ENCODE measurements around the gene IL11.
"Not testable (repeated sequence)": the region's sequence is repeated elsewhere in the genome, so short reads cannot be mapped to it uniquely, and the experiment has no call there.

The IL11 gene
- 0 to 0.40 reads per million in 2 donors for total RNA-seq

DNA sequence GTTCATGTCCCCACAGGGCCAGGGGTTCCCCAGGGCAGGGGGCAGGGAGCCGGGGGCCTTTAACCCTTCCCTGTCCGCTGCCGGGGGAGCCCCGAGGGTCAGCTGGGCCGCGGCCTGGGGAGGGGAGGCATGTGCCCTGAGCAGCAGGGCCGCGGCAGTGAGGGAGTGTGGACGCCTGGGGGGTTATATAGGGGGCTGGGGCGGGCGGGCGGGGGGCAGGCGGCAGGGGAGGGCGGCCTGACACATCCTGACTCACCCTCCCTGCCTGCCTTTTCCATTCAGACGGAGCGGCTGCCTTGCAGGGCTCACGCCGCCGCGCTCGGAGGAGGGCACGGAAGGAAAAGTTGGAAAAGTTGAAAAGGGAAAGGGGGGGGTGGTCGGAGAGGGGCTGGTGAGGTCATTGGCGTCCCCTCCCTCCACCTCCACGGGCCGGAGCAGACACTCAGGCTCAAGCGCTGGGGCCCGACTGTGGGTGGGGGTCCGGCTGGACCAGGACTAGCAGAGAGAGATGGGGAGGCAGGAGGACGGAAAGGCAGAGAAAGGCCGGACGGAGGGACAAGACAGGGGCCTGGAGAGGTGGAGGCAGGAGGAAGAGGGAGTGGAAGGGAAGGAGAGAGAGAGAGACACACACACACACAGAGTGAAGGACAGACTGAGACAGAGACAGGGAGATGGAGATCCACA, at the start of gene IL11:
Gene IL11 (minus strand): TSS at position 159 of the 684 bp plus-strand sequence. CDS start 153 bp downstream, at position 6.
- DNase-seq = no peak

- no peak for DNase-seq
Observed at GRCh38 chr19:55419624-55420236, 49.5 kb upstream of the IL11 start.

DNA sequence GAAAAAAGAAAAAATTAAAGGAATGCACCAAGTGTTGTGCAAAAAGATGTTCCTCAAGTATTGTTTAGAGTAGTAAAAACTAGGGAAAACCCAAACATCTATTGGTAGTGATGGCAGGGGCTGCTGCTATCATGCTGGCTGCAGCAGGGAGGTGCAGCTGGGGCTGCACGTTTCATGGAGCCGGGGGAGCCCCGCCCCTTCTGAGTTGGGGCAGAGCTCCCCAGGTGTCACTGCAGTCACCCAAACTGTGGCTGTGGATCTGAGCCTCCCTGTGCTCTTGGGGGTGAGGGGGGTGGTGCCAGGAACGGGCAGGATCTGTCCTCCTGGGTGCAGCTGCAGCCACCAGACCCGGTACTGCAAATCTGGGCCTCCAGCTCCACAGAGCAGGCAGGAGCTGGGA, 48.8 kb upstream of the IL11 start:
- DNase-seq = no peak

- peak in 4 of 5 experiments; percentile 24 to 64 (median 29) for DNase-seq
Observed at GRCh38 chr19:55418185-55418584, 47.9 kb upstream of the IL11 start.

- DNase-seq = no peak
Observed at GRCh38 chr19:55410168-55410567, 39.9 kb upstream of the IL11 start.

GRCh38 chr19:55409179-55409578, 38.9 kb upstream of the IL11 start:
- not testable (repeated sequence) for DNase-seq

DNA sequence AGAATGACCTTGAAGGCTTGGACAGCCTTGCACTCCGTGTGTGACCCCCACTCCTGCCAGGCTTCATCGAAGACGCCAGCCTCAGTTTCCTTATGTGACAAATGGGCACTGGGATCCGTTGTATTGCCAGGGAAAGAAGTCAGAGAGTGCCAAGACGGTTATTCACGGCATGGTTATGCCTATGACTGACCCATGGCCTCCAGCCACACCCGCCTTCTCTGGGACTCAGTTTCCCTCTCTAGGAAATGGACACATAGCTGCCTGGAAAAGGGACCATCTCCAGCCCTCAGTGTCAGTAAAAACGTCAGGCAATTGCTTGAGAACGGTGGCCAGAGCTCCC, 38.2 kb upstream of the IL11 start:
- DNase-seq = no peak

GRCh38 chr19:55407800-55408532, 37.7 kb upstream of the IL11 start:
- peak; percentile 91 to 100 (median 97) for DNase-seq

DNA sequence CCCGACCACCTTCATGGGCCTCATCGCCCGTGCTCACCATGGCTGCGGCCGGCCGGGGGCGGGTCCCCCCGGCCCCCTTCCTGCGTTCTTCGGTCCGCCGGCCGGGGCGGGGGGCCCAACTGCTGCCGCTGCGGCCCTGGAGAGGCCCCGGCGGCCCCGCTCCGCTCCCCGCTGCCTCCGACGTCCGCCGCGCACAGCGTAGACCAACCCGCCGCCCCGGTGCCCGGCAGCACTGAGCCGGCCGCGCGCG, 37.2 kb upstream of the IL11 start, which contains the start of gene UBE2S:
Gene UBE2S (minus strand): TSS at position 239 of the 250 bp plus-strand sequence. CDS start 199 bp downstream, at position 40.
- not testable (repeated sequence) for DNase-seq

DNA sequence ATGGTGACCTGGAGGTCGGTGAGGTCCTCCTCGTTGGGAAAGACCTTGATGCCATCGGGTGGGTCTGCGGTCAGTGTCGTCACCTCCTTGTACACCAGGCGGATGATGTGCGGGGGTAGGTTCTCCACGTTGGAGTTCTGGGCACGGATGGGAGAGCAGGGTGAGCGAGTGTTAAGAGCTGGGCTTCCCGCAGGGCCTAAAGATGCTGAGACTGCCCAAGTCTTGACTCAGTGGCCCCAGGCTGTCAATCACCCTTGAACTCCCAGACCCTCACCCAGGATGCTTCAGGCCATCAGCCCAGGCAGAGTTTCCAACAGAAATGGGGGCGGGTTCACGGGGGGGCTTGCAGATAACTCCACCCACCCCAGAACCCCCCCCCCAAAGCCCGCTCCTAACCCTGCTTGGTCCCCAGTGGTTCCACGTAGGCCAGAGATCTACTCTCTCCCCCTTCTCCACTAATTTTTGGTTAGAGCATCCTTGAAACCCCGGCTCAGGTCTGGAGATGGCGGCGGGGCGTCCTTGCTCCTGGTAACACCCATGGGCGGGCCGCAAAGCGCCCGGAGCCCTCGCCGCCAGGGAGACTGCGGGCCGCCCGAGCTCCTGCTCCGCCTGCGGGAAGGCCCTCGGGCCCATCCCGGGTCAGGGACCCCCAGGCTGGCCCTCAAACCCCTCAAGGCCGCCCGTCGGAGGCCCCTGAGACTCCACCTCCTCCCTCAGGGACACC, 36.7 kb upstream of the IL11 start:
- peak in 2 of 5 experiments; percentile 26 to 60 for DNase-seq

DNA sequence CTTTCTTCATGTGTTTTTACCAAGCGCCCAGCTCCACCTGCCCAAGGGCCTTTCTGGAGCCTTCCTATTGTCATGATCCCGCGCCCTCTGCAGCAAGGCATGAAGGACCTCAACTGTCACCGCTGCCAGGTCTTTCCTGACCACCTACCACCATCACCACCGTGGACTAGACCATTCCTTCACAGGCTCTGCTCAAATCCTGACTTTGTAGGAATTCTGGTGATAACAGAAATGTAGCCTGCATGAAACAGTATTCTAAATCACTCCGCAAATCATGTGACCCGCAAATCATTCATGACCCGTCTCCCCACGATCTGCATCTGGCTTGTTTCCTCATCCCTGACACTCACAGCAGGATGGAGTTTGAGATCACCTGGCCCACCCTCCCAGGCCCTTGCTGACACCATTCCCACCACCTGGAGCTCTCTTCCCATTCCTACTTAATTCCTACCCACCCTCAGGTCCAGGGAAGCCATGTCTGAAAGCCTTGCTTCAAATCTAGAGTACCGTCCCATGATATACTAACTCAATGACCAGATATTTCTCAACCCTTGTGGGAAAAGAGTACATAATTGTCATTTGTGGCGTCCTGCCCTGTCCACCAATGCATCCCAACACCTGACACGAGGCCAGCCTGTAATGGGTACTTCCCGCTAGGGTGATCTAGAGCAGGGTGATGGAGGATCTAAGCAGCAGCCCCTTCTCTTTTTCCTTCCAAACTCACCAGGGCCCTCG, 36.0 kb upstream of the IL11 start:
- DNase-seq = no peak

DNA sequence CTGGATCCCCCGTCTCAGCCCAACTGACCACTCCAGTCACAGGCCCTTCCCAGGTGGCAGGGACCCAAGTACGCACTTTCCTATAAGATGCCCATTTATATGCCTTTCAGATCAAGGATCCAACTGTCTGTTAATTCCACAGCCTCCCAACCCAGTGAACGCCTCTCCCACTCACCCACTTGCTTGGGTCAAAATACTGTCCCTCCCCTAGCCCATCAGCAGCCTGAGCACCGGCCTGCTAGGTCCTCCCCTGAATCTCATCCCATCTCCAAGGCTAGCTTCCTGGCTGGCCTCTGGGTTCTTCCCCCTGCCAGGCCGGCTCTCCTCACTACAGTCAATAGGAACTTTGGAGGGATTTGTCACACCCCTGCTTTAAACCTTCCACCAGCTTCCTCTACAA, 35.4 kb upstream of the IL11 start:
- DNase-seq = no peak

DNA sequence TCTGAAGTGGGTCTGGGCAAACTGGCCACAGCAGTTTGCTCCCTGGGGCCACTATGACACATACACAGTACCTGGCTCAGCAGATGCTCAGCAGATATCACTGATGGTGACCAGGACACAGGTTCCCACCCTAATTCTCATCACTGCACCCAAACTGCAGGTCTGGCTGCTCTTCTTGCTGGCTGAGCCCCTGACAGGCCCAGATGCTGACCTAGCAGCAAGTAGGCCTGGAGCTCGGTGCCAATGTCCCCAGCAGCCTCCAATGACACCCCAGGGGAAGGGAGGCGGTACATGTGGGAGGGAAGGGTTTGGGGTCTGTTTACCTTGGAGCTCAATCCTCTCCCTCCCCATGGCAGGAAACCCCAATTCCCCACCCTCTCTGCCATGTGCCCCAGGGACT, 32.2 kb upstream of the IL11 start:
- no peak for DNase-seq

GRCh38 chr19:55401390-55401789, 31.1 kb upstream of the IL11 start:
- DNase-seq = not testable (repeated sequence)

DNA sequence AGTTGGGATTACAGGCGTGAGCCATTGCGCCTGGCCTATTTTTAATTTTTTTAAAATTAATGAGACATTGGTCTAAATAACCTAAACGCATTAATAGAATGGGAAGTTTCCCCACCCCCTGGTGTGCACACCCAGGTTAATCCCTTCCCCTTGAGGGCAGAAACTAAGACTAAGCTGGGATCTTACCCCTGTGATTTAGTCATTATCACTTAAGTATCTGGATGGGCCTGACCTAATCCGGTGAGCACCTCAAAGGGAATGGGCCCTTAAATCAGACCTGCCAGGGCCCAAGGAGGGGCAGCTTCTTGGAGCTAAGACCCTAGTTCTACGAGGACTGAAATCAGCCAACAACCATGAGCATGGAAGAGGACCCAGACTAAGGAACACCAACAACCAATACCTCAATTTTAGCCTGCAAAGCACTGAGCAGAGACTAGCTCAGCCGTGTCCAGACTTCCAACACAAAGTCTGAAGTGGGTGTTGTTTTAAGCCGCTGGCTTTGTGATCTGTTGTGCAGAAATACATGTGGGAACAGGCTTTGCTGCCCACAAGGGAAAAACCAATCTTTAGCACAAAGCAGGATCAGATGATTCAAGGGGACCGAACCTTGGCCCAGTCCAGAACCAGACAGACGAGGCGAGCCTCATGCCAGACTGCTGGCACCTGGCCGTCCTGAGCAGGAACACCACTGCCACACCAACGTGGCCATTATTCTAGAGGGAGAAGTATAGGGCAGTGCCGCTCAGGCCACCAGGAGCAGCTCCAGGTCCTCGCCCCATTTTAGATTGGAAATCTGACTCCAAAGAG, 30.2 kb upstream of the IL11 start:
- no peak for DNase-seq

DNA sequence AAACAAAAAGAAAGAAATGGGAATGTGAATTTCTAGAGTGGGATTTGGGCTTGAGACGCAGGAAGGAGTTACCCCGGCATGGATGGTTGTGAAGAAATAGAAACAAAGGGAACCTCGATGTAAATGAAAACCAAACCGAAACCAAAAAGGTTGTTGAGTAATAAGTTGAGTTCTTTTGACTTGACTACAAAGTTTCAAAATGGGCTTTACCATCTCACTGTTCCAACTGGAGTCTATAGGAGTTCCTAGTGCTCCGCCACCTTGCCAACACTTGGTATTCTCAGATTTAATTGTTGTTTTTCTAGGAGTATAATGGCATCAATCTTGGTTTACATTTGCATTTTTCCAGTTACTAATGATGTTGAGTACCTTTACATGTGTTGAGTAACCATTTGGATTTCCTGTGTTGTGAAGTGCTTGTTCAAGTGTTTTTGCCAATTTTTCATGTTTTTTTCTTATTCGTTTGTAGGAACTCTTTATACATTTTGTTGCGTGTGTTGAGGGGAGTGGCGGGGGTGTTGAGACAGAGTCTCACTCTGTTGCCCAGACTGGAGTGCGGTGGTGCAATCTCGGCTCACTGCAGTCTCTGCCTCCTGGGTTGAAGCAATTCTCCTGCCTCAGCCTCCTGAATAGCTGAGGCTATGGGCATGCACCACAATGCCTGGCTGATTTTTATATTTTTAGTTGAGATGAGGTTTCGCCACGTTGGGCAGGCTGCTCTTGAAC, 28.1 kb upstream of the IL11 start:
- peak in 1 of 5 experiments; percentile 47 for DNase-seq

DNA sequence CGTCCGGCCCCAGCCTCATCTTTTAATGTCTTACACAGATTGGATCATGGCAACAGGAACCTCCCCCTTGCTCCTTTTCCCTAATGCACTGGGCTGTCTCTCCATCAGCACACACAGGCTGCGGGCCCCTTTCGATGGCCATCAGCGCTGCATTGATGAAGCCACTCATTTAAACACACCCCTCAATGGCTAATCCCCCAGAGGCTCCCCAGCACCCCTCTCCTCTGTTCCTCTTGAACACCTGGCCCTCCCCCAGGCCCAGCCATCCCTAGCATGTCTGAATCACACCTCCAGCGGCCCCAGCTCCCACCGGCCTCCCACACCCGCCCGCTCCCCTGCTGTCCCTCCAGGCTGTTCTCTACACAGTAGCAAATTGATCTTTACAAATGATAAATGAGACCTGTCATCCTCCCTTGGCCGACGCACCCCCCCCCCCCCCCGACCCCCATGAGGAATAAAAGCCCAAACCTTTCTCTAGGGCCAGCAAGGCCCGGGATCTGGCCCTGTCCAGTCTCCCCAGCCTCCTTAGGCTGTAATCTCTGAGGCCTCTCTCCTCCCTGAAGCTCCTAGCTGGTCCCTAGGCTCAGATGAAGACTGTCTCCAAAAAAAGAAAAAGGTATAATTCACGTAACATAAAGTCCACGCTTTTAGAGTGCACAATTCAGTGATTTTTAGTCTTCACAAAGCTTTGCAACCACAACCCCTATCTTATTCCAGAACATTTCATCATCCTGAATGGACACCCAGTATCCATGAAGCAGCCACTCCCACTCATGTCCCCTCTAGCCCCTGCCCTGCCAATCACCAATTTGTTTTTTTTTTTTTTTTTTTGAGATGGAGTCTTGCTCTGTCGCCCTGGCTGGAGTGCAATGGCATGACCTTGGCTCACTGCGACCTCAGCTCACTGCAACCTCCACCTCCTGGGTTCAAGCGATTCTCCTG, 22.8 kb upstream of the IL11 start:
- no peak for DNase-seq

DNA sequence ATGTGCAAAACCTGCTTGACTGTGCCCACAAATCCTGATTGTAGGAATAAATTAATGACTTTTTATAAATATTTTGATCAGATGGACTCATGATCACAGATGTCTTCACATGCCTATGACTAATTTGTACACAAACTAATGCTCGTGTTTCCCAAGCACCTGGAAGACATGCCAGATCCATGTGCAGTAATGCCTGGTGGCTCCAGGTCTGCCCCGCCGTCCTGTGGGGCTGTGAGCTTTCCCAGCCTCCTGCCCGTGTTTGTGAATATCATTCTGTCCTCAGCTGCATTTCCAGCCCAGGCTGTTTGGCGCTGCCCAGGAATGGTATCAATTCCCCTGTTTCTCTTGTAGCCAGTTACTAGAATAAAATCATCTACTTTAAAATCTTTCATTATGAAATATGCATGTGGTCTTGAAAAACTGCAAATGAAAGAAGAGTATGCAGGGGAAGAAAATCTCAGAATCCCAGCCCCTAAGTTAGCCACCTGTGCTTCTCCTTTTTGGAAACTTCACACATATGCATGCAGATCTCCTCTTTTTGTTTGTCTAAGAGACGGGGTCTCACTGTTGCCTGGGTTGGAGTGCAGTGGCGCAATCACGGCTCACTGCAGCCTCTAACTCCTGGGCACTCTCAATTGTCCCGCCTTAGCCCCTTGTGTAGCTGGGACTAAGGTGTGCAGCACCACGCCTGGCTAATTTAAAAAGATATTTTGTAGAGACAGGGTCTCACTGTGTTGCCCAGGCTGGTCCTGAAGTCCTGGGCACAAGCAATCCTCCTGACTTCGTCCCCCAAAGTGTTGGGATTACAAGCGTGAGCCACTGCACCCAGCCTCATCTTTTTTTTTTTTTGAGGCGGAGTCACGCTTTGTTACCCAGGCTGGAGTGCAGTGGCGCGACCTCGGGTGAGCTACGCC, 21.7 kb upstream of the IL11 start:
- no peak for DNase-seq

GRCh38 chr19:55391191-55391670, 21.0 kb upstream of the IL11 start:
- DNase-seq = no peak

Measured in T-helper 2 cell (primary cell).